Activated naive CD4-positive, alpha-beta T cell treated with anti-CD3 and anti-CD28 coated beads, Interleukin-2, amount 10 ng/mL, durations not matched to agents 5 hours and 36 hours (primary cell): ENCODE measurements around the gene SCAP. TPM values are rescaled to one million over a fixed set of nuclear protein-coding genes. Genes with fewer than 3 reads are reported as not detected.

Experiments used
- total RNA-seq, 2 experiments: library from RNA; stranded (reverse); gene quantifications; one replicate each; pipeline ENCODE4 v1.2.3, GENCODE V29; 2021

Gene SCAP
- total RNA-seq: 10 to 100 TPM; 62.7 to 65.4 TPM

GRCh38 chr3:47475570-47476329, at the start of gene SCAP:
Gene SCAP, minus strand, starts transcription at chr3:47475941. Its CDS starts 32,948 bp downstream, at chr3:47442993.

GRCh38 chr3:47513125-47513929, 37.6 kb upstream of the SCAP start, which contains the start of gene ELP6:
Gene ELP6, minus strand, starts transcription at chr3:47513712. Its CDS starts 122 bp downstream, at chr3:47513590.

GRCh38 chr3:47380601-47381316, 95.0 kb downstream of the SCAP start, which contains the start of gene PTPN23:
Gene PTPN23, plus strand, starts transcription at chr3:47381021. Its CDS starts 76 bp downstream, at chr3:47381097.

Other genes starting within 250 kb of the SCAP start
- 1 to 10 TPM; 2.5 to 2.9 TPM for gene KIF9, start 193.1 kb downstream of the SCAP start, total RNA-seq
- gene KLHL18, start 193.0 kb downstream of the SCAP start, total RNA-seq: 10 to 100 TPM; 17.4 to 19.4 TPM
- 10 to 100 TPM; 34.8 to 41.2 TPM for gene PTPN23, start 94.9 kb downstream of the SCAP start, total RNA-seq
- gene ELP6, start 37.8 kb upstream of the SCAP start, total RNA-seq: 10 to 100 TPM; 39.5 to 40.5 TPM
- under 1 TPM; 0.58 to 0.63 TPM for gene CSPG5, start 102.9 kb upstream of the SCAP start, total RNA-seq